Activated CD8-positive, alpha-beta T cell treated with anti-CD3 and anti-CD28 coated beads for 36 hours (primary cell): ENCODE measurements around the gene CHRNB4. TPM values are rescaled to one million over a fixed set of nuclear protein-coding genes. Genes with fewer than 3 reads are reported as not detected.
A peak's percentile ranks its signal among the peaks of the same experiment; 100 is the strongest.

Experiments used
- ATAC-seq: fragments of 200-7000 bp; cut with Tn5 transposase; one replicate; pipeline ENCODE4 v1.10.0; 2021; ENCODE audit warnings: mild to moderate bottlenecking, moderate library complexity
- CTCF ChIA-PET: fragments of 350-600 bp; sonication (Branson Sonifier 250); formaldehyde crosslinking; loops from one replicate; lab custom pipeline; 2021; ENCODE audit warnings: antibody characterized with exemption; lab: Charles Lee
- POLR2A ChIA-PET: fragments of 350-600 bp; sonication (Branson Sonifier 250); formaldehyde crosslinking; loops from one replicate; lab custom pipeline; 2021; ENCODE audit warnings: antibody characterized with exemption; lab: Charles Lee
- DNase-seq: peaks from one replicate; pipeline ENCODE4 v3.0.0-alpha.2; 2020
- H3K27ac Mint-ChIP-seq: one replicate; pipeline ENCODE4 v1.8.0; 2021; ENCODE audit warnings: mild to moderate bottlenecking, mixed read lengths
- H3K27me3 Mint-ChIP-seq: one replicate; pipeline ENCODE4 v1.8.0; 2021; ENCODE audit warnings: mixed read lengths
- H3K36me3 Mint-ChIP-seq: one replicate; pipeline ENCODE4 v1.8.0; 2021; ENCODE audit warnings: low read depth, mixed read lengths
- H3K4me1 Mint-ChIP-seq: one replicate; pipeline ENCODE4 v1.8.0; 2021; ENCODE audit warnings: low read depth, mixed read lengths
- H3K4me3 Mint-ChIP-seq: one replicate; pipeline ENCODE4 v1.8.0; 2021; ENCODE audit warnings: mild to moderate bottlenecking, moderate library complexity, mixed read lengths
- H3K9me3 Mint-ChIP-seq: one replicate; pipeline ENCODE4 v1.8.0; 2021; ENCODE audit warnings: mixed read lengths
- CTCF ChIP-seq: fragments of 200-600 bp; IDR thresholded peaks from one replicate; pipeline ENCODE4 v1.8.0; 2022; ENCODE audit warnings: antibody characterized with exemption, mild to moderate bottlenecking
- intact Hi-C: fragments of 100-400 bp; cut with micrococcal nuclease; formaldehyde crosslinking; loops from one replicate; pipeline ENCODE4 v1.10.0; 2022
- total RNA-seq, 2 experiments: library from RNA; stranded (reverse); gene quantifications; one replicate each; pipeline ENCODE4 v1.2.3, GENCODE V29; 2021

The CHRNB4 gene, protein sequence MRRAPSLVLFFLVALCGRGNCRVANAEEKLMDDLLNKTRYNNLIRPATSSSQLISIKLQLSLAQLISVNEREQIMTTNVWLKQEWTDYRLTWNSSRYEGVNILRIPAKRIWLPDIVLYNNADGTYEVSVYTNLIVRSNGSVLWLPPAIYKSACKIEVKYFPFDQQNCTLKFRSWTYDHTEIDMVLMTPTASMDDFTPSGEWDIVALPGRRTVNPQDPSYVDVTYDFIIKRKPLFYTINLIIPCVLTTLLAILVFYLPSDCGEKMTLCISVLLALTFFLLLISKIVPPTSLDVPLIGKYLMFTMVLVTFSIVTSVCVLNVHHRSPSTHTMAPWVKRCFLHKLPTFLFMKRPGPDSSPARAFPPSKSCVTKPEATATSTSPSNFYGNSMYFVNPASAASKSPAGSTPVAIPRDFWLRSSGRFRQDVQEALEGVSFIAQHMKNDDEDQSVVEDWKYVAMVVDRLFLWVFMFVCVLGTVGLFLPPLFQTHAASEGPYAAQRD
- total RNA-seq, result not detected

DNA sequence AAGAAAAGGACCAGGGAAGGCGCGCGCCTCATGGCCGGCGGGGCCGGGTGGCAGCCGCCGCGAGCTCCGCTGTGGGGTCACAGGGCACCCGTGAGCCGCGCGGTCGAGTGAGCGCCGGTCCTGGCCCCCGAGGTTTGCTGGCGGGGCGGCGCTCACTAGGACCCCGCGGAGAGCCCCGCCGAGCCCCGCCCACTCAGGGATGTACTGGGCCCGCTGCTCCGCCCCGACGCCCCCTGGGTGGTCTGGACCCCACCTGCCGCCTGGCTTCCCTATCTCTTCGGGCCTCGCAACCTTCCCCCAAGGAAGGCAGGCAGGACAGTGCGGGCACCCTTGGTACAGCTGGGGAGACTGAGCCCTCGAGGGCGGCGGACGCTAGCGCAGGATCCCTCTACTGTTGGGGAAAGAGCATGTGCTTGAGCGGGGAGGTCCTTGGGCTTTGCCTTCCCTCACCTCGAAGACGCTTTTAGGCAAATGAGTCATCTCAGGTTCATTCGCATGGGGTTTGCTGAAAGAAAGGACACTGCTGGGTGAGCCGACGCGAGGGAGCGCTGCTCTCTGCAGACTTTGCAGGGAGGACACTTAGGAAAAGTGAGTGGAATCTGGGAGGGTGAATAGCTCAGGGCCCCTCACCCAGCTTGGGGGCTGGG is at the start of gene CHRNB4:
CHRNB4 (minus strand) TSS at position 109 of the 647 bp plus-strand sequence; CDS start at position 32, 77 bp downstream.
- Mint-ChIP-seq H3K4me3 (peak within 1 kb of the TSS; percentile 43), H3K4me1 (peaks cover 9% of the 10 kb centered on the region), H3K27me3 (no peaks in the 10 kb centered on the region), H3K9me3 (no peaks in the 10 kb centered on the region), H3K27ac (no peak within 1 kb of the TSS), H3K36me3 (no peaks in the 10 kb centered on the region)
- ATAC-seq, result peak; percentile 79
- TF ChIP-seq CTCF, result no peak
- intact Hi-C loops, result no loop called here
- ChIA-PET CTCF (interaction anchor here (5.0 kb wide), 1 partner anchor 68 kb away, joined by 61 read pairs; no protein-coding TSS in a partner anchor), POLR2A (no interaction called here)
- DNase-seq, result peak; percentile 35

DNA sequence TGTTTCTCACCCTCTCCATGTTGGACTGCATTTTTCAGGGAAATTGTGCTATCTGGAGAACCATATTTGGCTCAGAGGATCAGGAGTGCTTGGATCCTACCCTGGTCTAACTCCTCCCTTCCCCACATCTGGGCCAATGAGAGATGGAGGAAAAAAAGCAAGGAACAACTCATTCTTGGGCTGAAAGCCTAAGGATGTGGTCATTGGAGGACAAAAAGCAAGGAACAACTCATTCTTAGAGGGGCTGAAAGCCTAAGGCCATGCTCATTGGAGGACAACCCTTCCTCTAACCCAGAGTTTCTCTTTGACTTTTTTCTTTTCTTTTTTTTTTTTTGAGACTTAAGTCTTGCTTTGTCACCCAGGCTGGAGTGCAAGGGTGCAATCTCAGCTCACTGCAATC is 48.6 kb upstream of the CHRNB4 start:
- no peak overlapping the region for H3K27ac Mint-ChIP-seq
- H3K4me1 Mint-ChIP-seq, result no peaks in the 10 kb centered on the region
- H3K4me3 Mint-ChIP-seq, result no peak overlapping the region
- ATAC-seq, result no peak
- intact Hi-C loops, result no loop called here
- ChIA-PET CTCF (interaction anchor here (1.2 to 1.8 kb wide), 2 partner anchors 20 to 71 kb away, joined by 4 to 5 read pairs; no protein-coding TSS in a partner anchor), POLR2A (no interaction called here)
- H3K27me3 Mint-ChIP-seq, result no peaks in the 10 kb centered on the region
- no peak for DNase-seq
- no peak for TF ChIP-seq CTCF
- H3K9me3 Mint-ChIP-seq, result no peaks in the 10 kb centered on the region
- H3K36me3 Mint-ChIP-seq, result no peaks in the 10 kb centered on the region

- ChIA-PET CTCF (interaction anchor here (1.2 to 4.1 kb wide), 4 partner anchors 9 to 65 kb away, joined by 3 to 13 read pairs (median 8); partner anchors contain the start of gene CHRNA3), POLR2A (no interaction called here)
- H3K9me3 Mint-ChIP-seq, result no peaks in the 10 kb centered on the region
- no peaks in the 10 kb centered on the region for H3K36me3 Mint-ChIP-seq
- H3K27me3 Mint-ChIP-seq, result no peaks in the 10 kb centered on the region
- H3K4me1 Mint-ChIP-seq, result no peaks in the 10 kb centered on the region
- ATAC-seq (no peak), DNase-seq (no peak)
- H3K4me3 Mint-ChIP-seq, result no peak overlapping the region
- H3K27ac Mint-ChIP-seq, result no peak overlapping the region
- intact Hi-C loops, result no loop called here
- no peak for TF ChIP-seq CTCF
These were observed 44.9 kb upstream of the CHRNB4 start for GRCh38 chr15:78685925-78686324.

DNA sequence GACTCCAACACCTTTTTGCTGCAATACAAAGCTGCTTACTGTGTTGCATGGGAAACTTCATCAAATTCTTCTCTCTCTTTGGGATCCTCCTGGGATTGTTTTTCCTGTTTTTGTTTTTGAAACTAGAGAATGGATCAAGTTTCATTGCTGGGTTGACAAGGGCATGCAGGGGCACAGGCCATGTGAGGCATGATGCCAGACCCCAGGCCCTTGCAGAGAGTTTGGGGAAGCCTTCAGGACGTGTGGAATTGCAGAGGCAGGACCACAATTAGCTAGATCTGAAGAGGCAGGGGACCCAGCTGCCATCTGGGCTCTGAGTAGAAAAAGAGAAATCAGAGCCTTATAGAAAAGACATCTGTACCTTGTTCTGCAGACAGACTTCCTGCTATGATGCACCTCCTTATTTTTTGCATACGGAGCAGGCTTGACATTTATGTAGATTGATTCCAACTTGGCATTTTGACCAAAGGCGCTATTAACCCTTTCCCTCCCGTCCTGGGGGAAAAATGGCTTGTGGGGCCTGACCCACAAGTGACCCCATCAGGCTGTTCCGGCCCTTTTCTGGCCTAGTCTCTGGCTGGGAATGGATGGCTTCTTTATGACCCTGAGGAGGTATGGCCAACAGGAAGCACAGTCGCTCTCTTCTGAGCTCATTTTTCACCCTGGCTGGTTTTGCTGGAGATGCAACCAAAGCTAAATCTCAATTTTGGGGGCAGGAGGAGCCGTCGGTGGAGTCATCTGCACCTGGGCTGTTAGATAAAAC is 44.3 kb upstream of the CHRNB4 start:
- H3K27me3 Mint-ChIP-seq, result no peaks in the 10 kb centered on the region
- DNase-seq, result no peak
- ATAC-seq, result no peak
- intact Hi-C loops, result no loop called here
- CTCF ChIA-PET, result interaction anchor here (1.2 to 4.1 kb wide), 4 partner anchors 9 to 65 kb away, joined by 3 to 13 read pairs (median 8); partner anchors contain the start of gene CHRNA3
- H3K9me3 Mint-ChIP-seq, result no peaks in the 10 kb centered on the region
- POLR2A ChIA-PET, result interaction anchor here (0.6 kb wide), 1 partner anchor 13 kb away, joined by 3 read pairs; no protein-coding TSS in a partner anchor
- H3K4me3 Mint-ChIP-seq, result no peak overlapping the region
- H3K4me1 Mint-ChIP-seq, result no peaks in the 10 kb centered on the region
- no peak for TF ChIP-seq CTCF
- H3K36me3 Mint-ChIP-seq, result no peaks in the 10 kb centered on the region
- no peak overlapping the region for H3K27ac Mint-ChIP-seq
